GM19099 (cell line): ENCODE results near the gene DPH7.

Experiments
- POLR2A ChIP-seq: IDR thresholded peaks from 3 replicates; pipeline ENCODE4 v1.6.1; 2011; ENCODE audit warnings: low read depth; ENCODE audit not compliant: insufficient read length; ENCODE audit errors: extremely low read depth

DPH7 gene

GRCh38 chr9:137611623-137612609 is 33.2 kb upstream of the DPH7 start:
- TF ChIP-seq POLR2A, result peak; percentile 29

- no peak for TF ChIP-seq POLR2A
Observed at GRCh38 chr9:137610944-137611343, 32.2 kb upstream of the DPH7 start.

GRCh38 chr9:137607141-137607857 is 28.6 kb upstream of the DPH7 start:
- TF ChIP-seq POLR2A, result no peak

- no peak for TF ChIP-seq POLR2A
Observed at GRCh38 chr9:137606734-137607138, 28.0 kb upstream of the DPH7 start.

GRCh38 chr9:137606005-137606621 is 27.4 kb upstream of the DPH7 start:
- no peak for TF ChIP-seq POLR2A

- peak; percentile 72 for TF ChIP-seq POLR2A
Observed at GRCh38 chr9:137605121-137606004, 26.6 kb upstream of the DPH7 start, which contains the start of gene ARRDC1. Gene ARRDC1 (plus strand): TSS chr9:137605686. CDS start chr9:137605718, 32 bp downstream.

- no peak for TF ChIP-seq POLR2A
Observed at GRCh38 chr9:137604345-137605086, 25.8 kb upstream of the DPH7 start.

GRCh38 chr9:137603879-137604278 is 25.2 kb upstream of the DPH7 start:
- no peak for TF ChIP-seq POLR2A

- TF ChIP-seq POLR2A, result no peak
Observed at GRCh38 chr9:137602661-137603060, 23.9 kb upstream of the DPH7 start.

- TF ChIP-seq POLR2A, result no peak
Observed at GRCh38 chr9:137598943-137599342, 20.2 kb upstream of the DPH7 start.

- no peak for TF ChIP-seq POLR2A
Observed at GRCh38 chr9:137593176-137593575, 14.5 kb upstream of the DPH7 start.

- no peak for TF ChIP-seq POLR2A
Observed at GRCh38 chr9:137592767-137593166, 14.0 kb upstream of the DPH7 start.

GRCh38 chr9:137590469-137591383 is 12.0 kb upstream of the DPH7 start, which contains the start of gene ZMYND19:
Gene ZMYND19 (minus strand): TSS chr9:137590512. CDS start chr9:137590263, 249 bp downstream.
- TF ChIP-seq POLR2A, result peak; percentile 57

- TF ChIP-seq POLR2A, result no peak
Observed at GRCh38 chr9:137590123-137590468, 11.4 kb upstream of the DPH7 start.
